Keratinocyte (primary cell): ENCODE measurements around the gene EFCAB6. TPM values are rescaled to one million over a fixed set of nuclear protein-coding genes. Genes with fewer than 3 reads are reported as not detected.

ENCODE experiments used
- DNase-seq: peaks from one replicate; pipeline ENCODE4 v3.0.0-alpha.2; 2011; ENCODE audit warnings: low read depth, missing footprints, low spot score
- FAIRE-seq: peaks from 2 replicates; lab custom pipeline; 2011; peaks lifted over from hg19 to GRCh38; lab: Jason Lieb, UNC
- H2AFZ ChIP-seq: 2 replicates; pipeline ENCODE4 v1.6.0; 2012; ENCODE audit warnings: low read length, control low read depth, inconsistent platforms; ENCODE audit not compliant: control insufficient read depth
- H3K27ac ChIP-seq: 2 replicates; pipeline ENCODE4 v1.5.1; 2011; ENCODE audit warnings: low read length; ENCODE audit not compliant: control insufficient read depth, insufficient read depth
- H3K27me3 ChIP-seq: 3 replicates; pipeline ENCODE4 v1.6.0; 2011; ENCODE audit warnings: low read length; ENCODE audit not compliant: control insufficient read depth, insufficient read depth; ENCODE audit errors: extremely low read depth
- H3K36me3 ChIP-seq, 2 experiments: 2 replicates in 1 of 2; 3 replicates in 1 of 2; pipeline ENCODE4 v1.5.1; 2011; ENCODE audit warnings: low read length in 2 of 2, mild to moderate bottlenecking in 1 of 2; ENCODE audit not compliant: control insufficient read depth in 2 of 2, insufficient read depth in 2 of 2; ENCODE audit errors: extremely low read depth in 1 of 2
- H3K4me1 ChIP-seq: 3 replicates; pipeline ENCODE4 v1.5.1; 2011; ENCODE audit warnings: low read length; ENCODE audit not compliant: control insufficient read depth, insufficient read depth; ENCODE audit errors: extremely low read depth
- H3K4me2 ChIP-seq: 3 replicates; pipeline ENCODE4 v1.6.0; 2011; ENCODE audit warnings: low read depth, low read length; ENCODE audit not compliant: control insufficient read depth, insufficient read depth; ENCODE audit errors: extremely low read depth
- H3K4me3 ChIP-seq, 3 experiments: fragments of 200-600 bp in 1 of 3; sonication (generic) in 1 of 3; 2 replicates in 2 of 3; 3 replicates in 1 of 3; pipeline ENCODE4 v1.5.1; 2011 to 2016; ENCODE audit warnings: low read length in 3 of 3, mild to moderate bottlenecking in 3 of 3, control low read depth in 2 of 3, inconsistent platforms in 1 of 3, low read depth in 1 of 3, mixed read lengths in 1 of 3, mixed run types in 1 of 3, moderate library complexity in 1 of 3; ENCODE audit not compliant: control insufficient read depth in 2 of 3, insufficient read depth in 2 of 3; ENCODE audit errors: extremely low read depth in 1 of 3
- H3K79me2 ChIP-seq: 2 replicates; pipeline ENCODE4 v1.6.0; 2012; ENCODE audit warnings: low read length; ENCODE audit not compliant: control insufficient read depth, insufficient read depth
- H3K9ac ChIP-seq: 3 replicates; pipeline ENCODE4 v1.6.0; 2011; ENCODE audit warnings: low read length; ENCODE audit not compliant: control insufficient read depth, insufficient read depth; ENCODE audit errors: extremely low read depth
- H3K9me1 ChIP-seq: 3 replicates; pipeline ENCODE4 v1.6.0; 2011; ENCODE audit warnings: low read length; ENCODE audit not compliant: control insufficient read depth, insufficient read depth; ENCODE audit errors: extremely low read depth
- H3K9me3 ChIP-seq: 2 replicates; pipeline ENCODE4 v1.5.1; 2012; ENCODE audit warnings: low read depth, low read length; ENCODE audit not compliant: control insufficient read depth
- H4K20me1 ChIP-seq: 3 replicates; pipeline ENCODE4 v1.6.0; 2011; ENCODE audit warnings: low read length; ENCODE audit not compliant: control insufficient read depth, insufficient read depth; ENCODE audit errors: extremely low read depth
- CTCF ChIP-seq, 3 experiments: IDR thresholded peaks in 1 of 3; conservative IDR thresholded peaks in 1 of 3; optimal IDR thresholded peaks in 1 of 3; 2 replicates in 2 of 3; 3 replicates in 1 of 3; pipeline versions ENCODE3 to v1.5.1; 2011; ENCODE audit warnings: low read length in 3 of 3, mild to moderate bottlenecking in 3 of 3, moderate library complexity in 2 of 3, control low read depth in 1 of 3, inconsistent platforms in 1 of 3; ENCODE audit not compliant: insufficient read depth in 2 of 3; ENCODE audit errors: extremely low read depth in 1 of 3
- EZH2 ChIP-seq: IDR thresholded peaks from one replicate; pipeline ENCODE4 v1.6.1; 2012; ENCODE audit warnings: inconsistent platforms, mild to moderate bottlenecking, low read length, moderate library complexity
- dilution Hi-C: fragments of 300-500 bp; cut with MboI; formaldehyde crosslinking; loops from one replicate; pipeline ENCODE4 v1.7.0; 2020; ENCODE audit warnings: low sequenced_read_pairs; ENCODE audit not compliant: extremely low pct_ligation_motif_present
- polyA plus RNA-seq, 5 experiments: library from polyadenylated mRNA; depleted of rRNA in 3 of 5; stranded (reverse) in 3 of 5; stranded (forward) in 1 of 5; unstranded in 1 of 5; fragments of >200 nt; gene quantifications; 1 replicate in 1 of 5; 2 replicates in 3 of 5; 3 replicates in 1 of 5; pipeline versions ENCODE4 v1.2.1 to v1.2.3, GENCODE V29; 2011 to 2012; ENCODE audit warnings: missing spikeins in 2 of 5, low read depth in 1 of 5, low replicate concordance in 1 of 5

EFCAB6 gene
- polyA plus RNA-seq, 1 donor (not counting 4 experiments of a cell fraction or from before 2014, with no cell fraction given), result 0.18 TPM

- Histone ChIP-seq H3K27ac (no peak overlapping the region), H3K36me3 (no peaks in the 10 kb centered on the region), H3K27me3 (no peaks in the 10 kb centered on the region), H3K4me1 (peaks cover 12% of the 10 kb centered on the region), H3K9me1 (no peaks in the 10 kb centered on the region), H3K4me2 (no peak overlapping the region), H3K4me3 (no peak overlapping the region), H4K20me1 (no peaks in the 10 kb centered on the region), H2AFZ (no peak overlapping the region), H3K79me2 (no peaks in the 10 kb centered on the region), H3K9me3 (no peaks in the 10 kb centered on the region), H3K9ac (no peak overlapping the region)
- DNase-seq (no peak), FAIRE-seq (no peak)
- dilution Hi-C loops, result no loop called here
- no peak for TF ChIP-seq EZH2
- TF ChIP-seq CTCF (optimal IDR thresholded peaks at IDR 0.05 in 1 of 3, IDR thresholded peaks at IDR 0.05 in 1 of 3, conservative IDR thresholded peaks at IDR 0.05 in 1 of 3; ENCODE audit: extremely low read depth in 1 of 3, insufficient read depth in 2 of 3, low read length in 3 of 3), result no peak
Measured at GRCh38 chr22:43507235-43507634, 304.9 kb downstream of the EFCAB6 start.

GRCh38 chr22:43506487-43506886 is 305.6 kb downstream of the EFCAB6 start:
- no peak for TF ChIP-seq EZH2
- no peak for TF ChIP-seq CTCF (optimal IDR thresholded peaks at IDR 0.05 in 1 of 3, IDR thresholded peaks at IDR 0.05 in 1 of 3, conservative IDR thresholded peaks at IDR 0.05 in 1 of 3; ENCODE audit: extremely low read depth in 1 of 3, insufficient read depth in 2 of 3, low read length in 3 of 3)
- peaks cover 5% of the 10 kb centered on the region for H3K4me1 ChIP-seq

More at GRCh38 chr22:43506487-43506886, 305.6 kb downstream of the EFCAB6 start:
- DNase-seq (no peak), FAIRE-seq (no peak)
- Histone ChIP-seq H3K9ac (no peak overlapping the region), H3K79me2 (no peaks in the 10 kb centered on the region), H4K20me1 (no peaks in the 10 kb centered on the region), H3K27ac (no peak overlapping the region), H3K27me3 (no peaks in the 10 kb centered on the region), H3K4me2 (no peak overlapping the region), H3K36me3 (no peaks in the 10 kb centered on the region), H2AFZ (no peak overlapping the region), H3K9me3 (no peaks in the 10 kb centered on the region), H3K9me1 (no peaks in the 10 kb centered on the region), H3K4me3 (no peak overlapping the region)
- dilution Hi-C loops, result no loop called here
